GM12878 (cell line): ENCODE measurements around the gene PDE10A. TPM values are rescaled to one million over a fixed set of nuclear protein-coding genes. Genes with fewer than 3 reads are reported as not detected.

Source experiments
- ETV6 ChIP-seq, 2 experiments: fragments of 450-650 bp in 1 of 2; IDR thresholded peaks in 1 of 2; conservative IDR thresholded peaks in 1 of 2; 2 replicates each; pipeline ENCODE4 v1.6.1; 2014; ENCODE audit warnings: antibody characterized with exemption in 1 of 2, borderline replicate concordance in 1 of 2, low read depth in 1 of 2, mild to moderate bottlenecking in 1 of 2, moderate library complexity in 1 of 2
- KLF5 ChIP-seq: fragments of 450-650 bp; IDR thresholded peaks from 2 replicates; pipeline ENCODE4 v1.6.1; 2014; ENCODE audit warnings: mild to moderate bottlenecking; ENCODE audit not compliant: partially characterized antibody
- LARP7 ChIP-seq: fragments of 450-650 bp; IDR thresholded peaks from 2 replicates; pipeline ENCODE4 v1.6.1; 2017; ENCODE audit warnings: mild to moderate bottlenecking
- NFYB ChIP-seq: IDR thresholded peaks from 2 replicates; pipeline ENCODE4 v1.6.1; 2011; ENCODE audit warnings: low read depth, mild to moderate bottlenecking, low read length, improper control_type of control experiment, moderate library complexity; ENCODE audit not compliant: insufficient read depth
- PAX5 ChIP-seq: IDR thresholded peaks from 2 replicates; pipeline ENCODE4 v1.6.1; 2011; ENCODE audit warnings: low read depth, low read length, borderline replicate concordance
- RCOR1 ChIP-seq: conservative IDR thresholded peaks from 2 replicates; pipeline ENCODE4 v1.6.1; 2012; ENCODE audit warnings: low read depth, low read length, improper control_type of control experiment
- SP1 ChIP-seq: IDR thresholded peaks from one replicate; pipeline ENCODE4 v1.6.1; 2011; ENCODE audit warnings: low read depth, low read length
- polyA plus RNA-seq, 11 experiments: library from polyadenylated mRNA; depleted of rRNA in 4 of 11; unstranded in 6 of 11; stranded (reverse) in 5 of 11; fragments of >200 nt; fragmentation: Nextera tagmentation in 4 of 11; fragmentation: Illumina TruSeq in 1 of 11; extraction: Ambion mirVana in 4 of 11; extraction: Trizol in 1 of 11; gene quantifications; 1 replicate in 1 of 11; 2 replicates in 10 of 11; pipeline versions ENCODE4 v1.2.1 to v1.2.3, GENCODE V29; 2011 to 2016; ENCODE audit warnings: inconsistent platforms in 2 of 11, missing spikeins in 2 of 11, low read depth in 1 of 11
- total RNA-seq, 4 experiments: library from RNA; depleted of rRNA in 3 of 4; stranded (reverse); fragments of >200 nt in 3 of 4; fragmentation: Illumina TruSeq in 1 of 4; extraction: Trizol in 1 of 4; gene quantifications; 2 replicates each; pipeline versions ENCODE4 v1.2.1 to v1.2.3, GENCODE V29; 2013 to 2021
- TF ChIP-seq, protein P1 (sequence below): IDR thresholded peaks from 2 replicates; pipeline ENCODE4 v1.6.1; 2012; ENCODE audit warnings: mild to moderate bottlenecking, low read depth, low read length
- TF ChIP-seq, protein P2 (sequence below): fragments of 450-650 bp; IDR thresholded peaks from 2 replicates; pipeline ENCODE4 v1.6.1; 2017; ENCODE audit warnings: mild to moderate bottlenecking, moderate library complexity
- TF ChIP-seq, protein P3 (sequence below): fragments of 450-650 bp; conservative IDR thresholded peaks from 2 replicates; pipeline ENCODE4 v1.6.1; 2017; ENCODE audit warnings: mild to moderate bottlenecking, moderate library complexity
- TF ChIP-seq, protein P4 (sequence below): fragments of 450-650 bp; IDR thresholded peaks from 2 replicates; pipeline ENCODE4 v1.6.1; 2017; ENCODE audit warnings: mild to moderate bottlenecking, low read depth, inconsistent platforms; ENCODE audit not compliant: poor library complexity, severe bottlenecking

The PDE10A gene
- total and polyA plus RNA-seq, 10 of the 15 experiments (the other 5 are each of a cell fraction or from before 2014, with no cell fraction given) = under 0.01 to 1.3 (median 0.03) TPM; not detected in 2

DNA sequence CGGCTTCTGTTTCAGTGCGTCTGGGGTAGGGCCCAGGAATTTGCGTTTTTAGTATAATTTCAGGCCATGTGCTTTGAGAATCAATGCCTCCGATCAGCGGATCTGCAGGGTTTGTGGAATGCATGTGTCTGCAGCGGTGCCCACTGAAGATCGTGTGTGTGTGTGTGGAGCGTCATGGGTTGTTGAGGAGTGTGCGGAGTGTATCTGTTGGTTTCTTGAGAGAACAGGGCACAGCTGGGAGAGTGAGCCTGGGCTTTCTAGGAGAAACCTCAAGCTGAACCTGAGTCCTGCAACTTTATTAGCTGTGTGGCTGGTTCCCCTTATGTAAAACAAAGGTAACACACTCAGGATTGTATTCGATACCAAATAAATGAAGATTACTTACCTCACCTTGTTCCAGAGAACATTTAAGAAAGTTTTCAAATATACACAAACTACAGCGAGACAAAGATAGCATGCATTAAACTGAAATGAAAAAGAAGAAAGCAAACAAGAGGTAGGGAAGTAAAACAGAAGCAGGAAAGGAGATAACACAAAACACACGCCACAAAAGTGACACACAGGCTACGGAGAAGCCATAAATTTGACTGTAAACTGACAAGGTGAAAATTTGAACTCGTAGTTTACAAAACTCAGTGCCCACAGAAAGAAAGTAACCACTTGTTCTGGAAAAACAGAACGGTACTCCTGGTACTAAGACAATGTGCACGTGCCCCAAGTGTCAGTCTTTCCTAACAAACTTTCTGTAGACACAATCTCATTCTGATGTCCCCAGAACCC, 28.8 kb downstream of the PDE10A start (continued):
- TF ChIP-seq, protein P1, sequence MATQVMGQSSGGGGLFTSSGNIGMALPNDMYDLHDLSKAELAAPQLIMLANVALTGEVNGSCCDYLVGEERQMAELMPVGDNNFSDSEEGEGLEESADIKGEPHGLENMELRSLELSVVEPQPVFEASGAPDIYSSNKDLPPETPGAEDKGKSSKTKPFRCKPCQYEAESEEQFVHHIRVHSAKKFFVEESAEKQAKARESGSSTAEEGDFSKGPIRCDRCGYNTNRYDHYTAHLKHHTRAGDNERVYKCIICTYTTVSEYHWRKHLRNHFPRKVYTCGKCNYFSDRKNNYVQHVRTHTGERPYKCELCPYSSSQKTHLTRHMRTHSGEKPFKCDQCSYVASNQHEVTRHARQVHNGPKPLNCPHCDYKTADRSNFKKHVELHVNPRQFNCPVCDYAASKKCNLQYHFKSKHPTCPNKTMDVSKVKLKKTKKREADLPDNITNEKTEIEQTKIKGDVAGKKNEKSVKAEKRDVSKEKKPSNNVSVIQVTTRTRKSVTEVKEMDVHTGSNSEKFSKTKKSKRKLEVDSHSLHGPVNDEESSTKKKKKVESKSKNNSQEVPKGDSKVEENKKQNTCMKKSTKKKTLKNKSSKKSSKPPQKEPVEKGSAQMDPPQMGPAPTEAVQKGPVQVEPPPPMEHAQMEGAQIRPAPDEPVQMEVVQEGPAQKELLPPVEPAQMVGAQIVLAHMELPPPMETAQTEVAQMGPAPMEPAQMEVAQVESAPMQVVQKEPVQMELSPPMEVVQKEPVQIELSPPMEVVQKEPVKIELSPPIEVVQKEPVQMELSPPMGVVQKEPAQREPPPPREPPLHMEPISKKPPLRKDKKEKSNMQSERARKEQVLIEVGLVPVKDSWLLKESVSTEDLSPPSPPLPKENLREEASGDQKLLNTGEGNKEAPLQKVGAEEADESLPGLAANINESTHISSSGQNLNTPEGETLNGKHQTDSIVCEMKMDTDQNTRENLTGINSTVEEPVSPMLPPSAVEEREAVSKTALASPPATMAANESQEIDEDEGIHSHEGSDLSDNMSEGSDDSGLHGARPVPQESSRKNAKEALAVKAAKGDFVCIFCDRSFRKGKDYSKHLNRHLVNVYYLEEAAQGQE = no peak
- TF ChIP-seq LARP7 (no peak), SP1 (no peak), KLF5 (no peak), PAX5 (no peak), NFYB (no peak), ETV6 (conservative IDR thresholded peaks at IDR 0.05 in 1 of 2, IDR thresholded peaks at IDR 0.05 in 1 of 2; ENCODE audit: borderline replicate concordance in 1 of 2, low read depth in 1 of 2) (no peak), RCOR1 (no peak)
- TF ChIP-seq, protein P2, sequence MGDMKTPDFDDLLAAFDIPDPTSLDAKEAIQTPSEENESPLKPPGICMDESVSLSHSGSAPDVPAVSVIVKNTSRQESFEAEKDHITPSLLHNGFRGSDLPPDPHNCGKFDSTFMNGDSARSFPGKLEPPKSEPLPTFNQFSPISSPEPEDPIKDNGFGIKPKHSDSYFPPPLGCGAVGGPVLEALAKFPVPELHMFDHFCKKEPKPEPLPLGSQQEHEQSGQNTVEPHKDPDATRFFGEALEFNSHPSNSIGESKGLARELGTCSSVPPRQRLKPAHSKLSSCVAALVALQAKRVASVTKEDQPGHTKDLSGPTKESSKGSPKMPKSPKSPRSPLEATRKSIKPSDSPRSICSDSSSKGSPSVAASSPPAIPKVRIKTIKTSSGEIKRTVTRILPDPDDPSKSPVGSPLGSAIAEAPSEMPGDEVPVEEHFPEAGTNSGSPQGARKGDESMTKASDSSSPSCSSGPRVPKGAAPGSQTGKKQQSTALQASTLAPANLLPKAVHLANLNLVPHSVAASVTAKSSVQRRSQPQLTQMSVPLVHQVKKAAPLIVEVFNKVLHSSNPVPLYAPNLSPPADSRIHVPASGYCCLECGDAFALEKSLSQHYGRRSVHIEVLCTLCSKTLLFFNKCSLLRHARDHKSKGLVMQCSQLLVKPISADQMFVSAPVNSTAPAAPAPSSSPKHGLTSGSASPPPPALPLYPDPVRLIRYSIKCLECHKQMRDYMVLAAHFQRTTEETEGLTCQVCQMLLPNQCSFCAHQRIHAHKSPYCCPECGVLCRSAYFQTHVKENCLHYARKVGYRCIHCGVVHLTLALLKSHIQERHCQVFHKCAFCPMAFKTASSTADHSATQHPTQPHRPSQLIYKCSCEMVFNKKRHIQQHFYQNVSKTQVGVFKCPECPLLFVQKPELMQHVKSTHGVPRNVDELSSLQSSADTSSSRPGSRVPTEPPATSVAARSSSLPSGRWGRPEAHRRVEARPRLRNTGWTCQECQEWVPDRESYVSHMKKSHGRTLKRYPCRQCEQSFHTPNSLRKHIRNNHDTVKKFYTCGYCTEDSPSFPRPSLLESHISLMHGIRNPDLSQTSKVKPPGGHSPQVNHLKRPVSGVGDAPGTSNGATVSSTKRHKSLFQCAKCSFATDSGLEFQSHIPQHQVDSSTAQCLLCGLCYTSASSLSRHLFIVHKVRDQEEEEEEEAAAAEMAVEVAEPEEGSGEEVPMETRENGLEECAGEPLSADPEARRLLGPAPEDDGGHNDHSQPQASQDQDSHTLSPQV = no peak
- TF ChIP-seq, protein P3, sequence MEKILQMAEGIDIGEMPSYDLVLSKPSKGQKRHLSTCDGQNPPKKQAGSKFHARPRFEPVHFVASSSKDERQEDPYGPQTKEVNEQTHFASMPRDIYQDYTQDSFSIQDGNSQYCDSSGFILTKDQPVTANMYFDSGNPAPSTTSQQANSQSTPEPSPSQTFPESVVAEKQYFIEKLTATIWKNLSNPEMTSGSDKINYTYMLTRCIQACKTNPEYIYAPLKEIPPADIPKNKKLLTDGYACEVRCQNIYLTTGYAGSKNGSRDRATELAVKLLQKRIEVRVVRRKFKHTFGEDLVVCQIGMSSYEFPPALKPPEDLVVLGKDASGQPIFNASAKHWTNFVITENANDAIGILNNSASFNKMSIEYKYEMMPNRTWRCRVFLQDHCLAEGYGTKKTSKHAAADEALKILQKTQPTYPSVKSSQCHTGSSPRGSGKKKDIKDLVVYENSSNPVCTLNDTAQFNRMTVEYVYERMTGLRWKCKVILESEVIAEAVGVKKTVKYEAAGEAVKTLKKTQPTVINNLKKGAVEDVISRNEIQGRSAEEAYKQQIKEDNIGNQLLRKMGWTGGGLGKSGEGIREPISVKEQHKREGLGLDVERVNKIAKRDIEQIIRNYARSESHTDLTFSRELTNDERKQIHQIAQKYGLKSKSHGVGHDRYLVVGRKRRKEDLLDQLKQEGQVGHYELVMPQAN = no peak
- TF ChIP-seq, protein P4, sequence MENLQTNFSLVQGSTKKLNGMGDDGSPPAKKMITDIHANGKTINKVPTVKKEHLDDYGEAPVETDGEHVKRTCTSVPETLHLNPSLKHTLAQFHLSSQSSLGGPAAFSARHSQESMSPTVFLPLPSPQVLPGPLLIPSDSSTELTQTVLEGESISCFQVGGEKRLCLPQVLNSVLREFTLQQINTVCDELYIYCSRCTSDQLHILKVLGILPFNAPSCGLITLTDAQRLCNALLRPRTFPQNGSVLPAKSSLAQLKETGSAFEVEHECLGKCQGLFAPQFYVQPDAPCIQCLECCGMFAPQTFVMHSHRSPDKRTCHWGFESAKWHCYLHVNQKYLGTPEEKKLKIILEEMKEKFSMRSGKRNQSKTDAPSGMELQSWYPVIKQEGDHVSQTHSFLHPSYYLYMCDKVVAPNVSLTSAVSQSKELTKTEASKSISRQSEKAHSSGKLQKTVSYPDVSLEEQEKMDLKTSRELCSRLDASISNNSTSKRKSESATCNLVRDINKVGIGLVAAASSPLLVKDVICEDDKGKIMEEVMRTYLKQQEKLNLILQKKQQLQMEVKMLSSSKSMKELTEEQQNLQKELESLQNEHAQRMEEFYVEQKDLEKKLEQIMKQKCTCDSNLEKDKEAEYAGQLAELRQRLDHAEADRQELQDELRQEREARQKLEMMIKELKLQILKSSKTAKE = no peak
